SHP77 (cell line): ENCODE results near the gene FBXL13.
A peak's percentile ranks its signal among the peaks of the same experiment; 100 is the strongest.
"Not testable (repeated sequence)": the region's sequence is repeated elsewhere in the genome, so short reads cannot be mapped to it uniquely, and the experiment has no call there.

Source experiments
- DNase-seq, 2 experiments: peaks; one replicate each; lab custom pipeline; 2025; lab: John Stamatoyannopoulos, UW

The FBXL13 gene

GRCh38 chr7:103079836-103080235 is 5.2 kb upstream of the FBXL13 start:
- DNase-seq = no peak

GRCh38 chr7:103078226-103078625 is 3.6 kb upstream of the FBXL13 start:
- not testable (repeated sequence) for DNase-seq

- no peak for DNase-seq
These were observed 2.7 kb upstream of the FBXL13 start for GRCh38 chr7:103077318-103077717.

- no peak for DNase-seq
These were observed 2.2 kb upstream of the FBXL13 start for GRCh38 chr7:103076764-103077163.

- peak; percentile 16 to 18 for DNase-seq
These were observed 832 bp upstream of the FBXL13 start for GRCh38 chr7:103075337-103075918.

GRCh38 chr7:103073989-103074518 is 542 bp downstream of the FBXL13 start:
- no peak for DNase-seq

- no peak for DNase-seq
These were observed 3.6 kb downstream of the FBXL13 start for GRCh38 chr7:103071000-103071399.

- DNase-seq = no peak
These were observed 5.9 kb downstream of the FBXL13 start for GRCh38 chr7:103068414-103069403.

GRCh38 chr7:103065667-103066066 is 8.9 kb downstream of the FBXL13 start:
- peak; percentile 27 to 52 for DNase-seq

- DNase-seq = no peak
These were observed 10.7 kb downstream of the FBXL13 start for GRCh38 chr7:103063895-103064294.

GRCh38 chr7:103059471-103059870 is 15.1 kb downstream of the FBXL13 start:
- no peak for DNase-seq

- no peak for DNase-seq
These were observed 16.5 kb downstream of the FBXL13 start for GRCh38 chr7:103058122-103058521.

- DNase-seq = not testable (repeated sequence)
These were observed 18.6 kb downstream of the FBXL13 start for GRCh38 chr7:103056006-103056405.

GRCh38 chr7:103051519-103051918 is 23.1 kb downstream of the FBXL13 start:
- no peak for DNase-seq

GRCh38 chr7:103048833-103049232 is 25.8 kb downstream of the FBXL13 start:
- DNase-seq = no peak

- not testable (repeated sequence) for DNase-seq
These were observed 32.8 kb downstream of the FBXL13 start for GRCh38 chr7:103041815-103042214.

GRCh38 chr7:103037823-103038739 is 36.5 kb downstream of the FBXL13 start:
- peak; percentile 63 to 71 for DNase-seq

- DNase-seq = no peak
These were observed 37.1 kb downstream of the FBXL13 start for GRCh38 chr7:103037476-103037822.

GRCh38 chr7:103034318-103034717 is 40.3 kb downstream of the FBXL13 start:
- DNase-seq = not testable (repeated sequence)

GRCh38 chr7:103031781-103032180 is 42.8 kb downstream of the FBXL13 start:
- DNase-seq = no peak

- no peak for DNase-seq
These were observed 43.6 kb downstream of the FBXL13 start for GRCh38 chr7:103031024-103031423.

- DNase-seq = no peak
These were observed 49.3 kb downstream of the FBXL13 start for GRCh38 chr7:103025341-103025740.
